ENCODE measurements around the gene OLFM1. TPM values are rescaled to one million over a fixed set of nuclear protein-coding genes. Genes with fewer than 3 reads are reported as not detected.
"Not testable (repeated sequence)": the region's sequence is repeated elsewhere in the genome, so short reads cannot be mapped to it uniquely, and the experiment has no call there.

OLFM1 gene
- total and polyA plus RNA-seq, 5 donors from 2014 or later, result not detected

- Mint-ChIP-seq H3K27me3 (no peaks in the 10 kb centered on the region), H3K9me3 (no peaks in the 10 kb centered on the region), H3K4me1 (peaks cover 0 to 4% (median 0%) of the 10 kb centered on the region in 4 donors), H3K27ac (no peak overlapping the region), H3K36me3 (no peaks in the 10 kb centered on the region), H3K4me3 (no peak overlapping the region)
- Histone ChIP-seq H3K4me1 (ENCODE audit: control insufficient read depth, insufficient read depth, low read length, poor library complexity, severe bottlenecking) (no peaks in the 10 kb centered on the region), H3K27me3 (ENCODE audit: control insufficient read depth, insufficient read depth, low read length) (no peaks in the 10 kb centered on the region), H3K27ac (ENCODE audit: insufficient read depth, low read length, poor library complexity, severe bottlenecking) (no peak overlapping the region), H3K9me3 (ENCODE audit: control insufficient read depth in 2 of 2, low read length in 2 of 2) (no peaks in the 10 kb centered on the region), H3K36me3 (ENCODE audit: control insufficient read depth, insufficient read depth, low read length) (no peaks in the 10 kb centered on the region), H3K4me3 (ENCODE audit: low read depth, low read length) (no peak overlapping the region)
- DNase-seq (no peak), ATAC-seq (ENCODE audit: low read depth in 2 of 2) (no peak)
Measured at GRCh38 chr9:135160862-135161261, 73.4 kb downstream of the OLFM1 start.

GRCh38 chr9:135162599-135162998, 75.1 kb downstream of the OLFM1 start:
- H3K4me1 Mint-ChIP-seq; H3K4me3 Mint-ChIP-seq; H3K9me3 Mint-ChIP-seq; H3K27ac Mint-ChIP-seq; H3K4me1 ChIP-seq (ENCODE audit: control insufficient read depth, insufficient read depth, low read length, poor library complexity, severe bottlenecking); ATAC-seq (ENCODE audit: low read depth in 2 of 2); H3K36me3 ChIP-seq (ENCODE audit: control insufficient read depth, insufficient read depth, low read length); DNase-seq; H3K27me3 ChIP-seq (ENCODE audit: control insufficient read depth, insufficient read depth, low read length); H3K27me3 Mint-ChIP-seq; H3K9me3 ChIP-seq (ENCODE audit: control insufficient read depth in 2 of 2, low read length in 2 of 2); H3K27ac ChIP-seq (ENCODE audit: insufficient read depth, low read length, poor library complexity, severe bottlenecking); H3K36me3 Mint-ChIP-seq; H3K4me3 ChIP-seq (ENCODE audit: low read depth, low read length): not testable (repeated sequence)

- H3K27ac ChIP-seq (ENCODE audit: insufficient read depth, low read length, poor library complexity, severe bottlenecking), result no peak overlapping the region
- H3K4me3 Mint-ChIP-seq, result no peak overlapping the region
- H3K9me3 Mint-ChIP-seq, result no peaks in the 10 kb centered on the region
- DNase-seq, result no peak
- no peak overlapping the region for H3K27ac Mint-ChIP-seq
- no peaks in the 10 kb centered on the region for H3K36me3 ChIP-seq (ENCODE audit: control insufficient read depth, insufficient read depth, low read length)
- H3K27me3 Mint-ChIP-seq, result no peaks in the 10 kb centered on the region
- no peak overlapping the region for H3K4me3 ChIP-seq (ENCODE audit: low read depth, low read length)
- peaks cover 0 to under 1% (median 0%) of the 10 kb centered on the region in 4 donors for H3K4me1 Mint-ChIP-seq
- H3K36me3 Mint-ChIP-seq, result no peaks in the 10 kb centered on the region
- ATAC-seq (ENCODE audit: low read depth in 2 of 2), result no peak
- no peaks in the 10 kb centered on the region for H3K9me3 ChIP-seq (ENCODE audit: control insufficient read depth in 2 of 2, low read length in 2 of 2)
- H3K27me3 ChIP-seq (ENCODE audit: control insufficient read depth, insufficient read depth, low read length), result no peaks in the 10 kb centered on the region
- H3K4me1 ChIP-seq (ENCODE audit: control insufficient read depth, insufficient read depth, low read length, poor library complexity, severe bottlenecking), result no peaks in the 10 kb centered on the region
Measured at GRCh38 chr9:135163023-135163780, 75.7 kb downstream of the OLFM1 start.

- H3K27ac Mint-ChIP-seq, result no peak overlapping the region
- H3K4me3 ChIP-seq (ENCODE audit: low read depth, low read length), result no peak overlapping the region
- H3K4me1 ChIP-seq (ENCODE audit: control insufficient read depth, insufficient read depth, low read length, poor library complexity, severe bottlenecking), result no peaks in the 10 kb centered on the region
- H3K27me3 Mint-ChIP-seq, result no peaks in the 10 kb centered on the region
- ATAC-seq (ENCODE audit: low read depth in 2 of 2) (no peak), DNase-seq (no peak)
- H3K27ac ChIP-seq (ENCODE audit: insufficient read depth, low read length, poor library complexity, severe bottlenecking), result no peak overlapping the region
- no peaks in the 10 kb centered on the region for H3K4me1 Mint-ChIP-seq
- H3K9me3 ChIP-seq (ENCODE audit: control insufficient read depth in 2 of 2, low read length in 2 of 2), result no peaks in the 10 kb centered on the region
- H3K36me3 Mint-ChIP-seq, result no peaks in the 10 kb centered on the region
- no peaks in the 10 kb centered on the region for H3K36me3 ChIP-seq (ENCODE audit: control insufficient read depth, insufficient read depth, low read length)
- H3K9me3 Mint-ChIP-seq, result no peaks in the 10 kb centered on the region
- H3K27me3 ChIP-seq (ENCODE audit: control insufficient read depth, insufficient read depth, low read length), result no peaks in the 10 kb centered on the region
- no peak overlapping the region for H3K4me3 Mint-ChIP-seq
Measured at GRCh38 chr9:135164036-135164435, 76.6 kb downstream of the OLFM1 start.

GRCh38 chr9:135165003-135165711, 77.7 kb downstream of the OLFM1 start:
- DNase-seq (no peak), ATAC-seq (ENCODE audit: low read depth in 2 of 2) (no peak)
- Histone ChIP-seq H3K4me3 (ENCODE audit: low read depth, low read length) (no peak overlapping the region), H3K9me3 (ENCODE audit: control insufficient read depth in 2 of 2, low read length in 2 of 2) (no peaks in the 10 kb centered on the region), H3K4me1 (ENCODE audit: control insufficient read depth, insufficient read depth, low read length, poor library complexity, severe bottlenecking) (no peaks in the 10 kb centered on the region), H3K27ac (ENCODE audit: insufficient read depth, low read length, poor library complexity, severe bottlenecking) (no peak overlapping the region), H3K27me3 (ENCODE audit: control insufficient read depth, insufficient read depth, low read length) (no peaks in the 10 kb centered on the region), H3K36me3 (ENCODE audit: control insufficient read depth, insufficient read depth, low read length) (no peaks in the 10 kb centered on the region)
- Mint-ChIP-seq H3K36me3 (no peaks in the 10 kb centered on the region), H3K27ac (no peak overlapping the region), H3K4me1 (no peaks in the 10 kb centered on the region), H3K27me3 (no peaks in the 10 kb centered on the region), H3K4me3 (no peak overlapping the region), H3K9me3 (peaks cover 0 to 2% (median 0%) of the 10 kb centered on the region in 7 donors)

- Mint-ChIP-seq H3K4me3 (no peak overlapping the region), H3K9me3 (peaks cover 0 to 2% (median 0%) of the 10 kb centered on the region in 7 donors), H3K36me3 (no peaks in the 10 kb centered on the region), H3K4me1 (no peaks in the 10 kb centered on the region), H3K27me3 (peaks cover 4% of the 10 kb centered on the region), H3K27ac (no peak overlapping the region)
- Histone ChIP-seq H3K4me1 (ENCODE audit: control insufficient read depth, insufficient read depth, low read length, poor library complexity, severe bottlenecking) (no peaks in the 10 kb centered on the region), H3K4me3 (ENCODE audit: low read depth, low read length) (no peak overlapping the region), H3K27ac (ENCODE audit: insufficient read depth, low read length, poor library complexity, severe bottlenecking) (no peak overlapping the region), H3K27me3 (ENCODE audit: control insufficient read depth, insufficient read depth, low read length) (no peaks in the 10 kb centered on the region), H3K36me3 (ENCODE audit: control insufficient read depth, insufficient read depth, low read length) (no peaks in the 10 kb centered on the region), H3K9me3 (ENCODE audit: control insufficient read depth in 2 of 2, low read length in 2 of 2) (no peaks in the 10 kb centered on the region)
- ATAC-seq (ENCODE audit: low read depth in 2 of 2) (no peak), DNase-seq (no peak)
Measured at GRCh38 chr9:135165756-135166519, 78.5 kb downstream of the OLFM1 start.

- DNase-seq (no peak), ATAC-seq (ENCODE audit: low read depth in 2 of 2) (no peak)
- Mint-ChIP-seq H3K9me3 (peaks cover 0 to 2% (median 0%) of the 10 kb centered on the region in 7 donors), H3K4me1 (no peaks in the 10 kb centered on the region), H3K27me3 (peaks cover 6% of the 10 kb centered on the region), H3K4me3 (no peak overlapping the region), H3K27ac (no peak overlapping the region), H3K36me3 (no peaks in the 10 kb centered on the region)
- Histone ChIP-seq H3K27me3 (ENCODE audit: control insufficient read depth, insufficient read depth, low read length) (no peaks in the 10 kb centered on the region), H3K9me3 (ENCODE audit: control insufficient read depth in 2 of 2, low read length in 2 of 2) (no peaks in the 10 kb centered on the region), H3K36me3 (ENCODE audit: control insufficient read depth, insufficient read depth, low read length) (no peaks in the 10 kb centered on the region), H3K27ac (ENCODE audit: insufficient read depth, low read length, poor library complexity, severe bottlenecking) (no peak overlapping the region), H3K4me1 (ENCODE audit: control insufficient read depth, insufficient read depth, low read length, poor library complexity, severe bottlenecking) (no peaks in the 10 kb centered on the region), H3K4me3 (ENCODE audit: low read depth, low read length) (no peak overlapping the region)
Measured at GRCh38 chr9:135166565-135166964, 79.1 kb downstream of the OLFM1 start.

All from CD4-positive, CD25-positive, alpha-beta regulatory T cell (primary cell).